ENCODE results near the gene NHLH1.
"Not testable (repeated sequence)": the region's sequence is repeated elsewhere in the genome, so short reads cannot be mapped to it uniquely, and the experiment has no call there.

NHLH1 gene

GRCh38 chr1:160384812-160385211, 17.9 kb downstream of the NHLH1 start:
- DNase-seq: not testable (repeated sequence)

GRCh38 chr1:160388406-160388805, 21.5 kb downstream of the NHLH1 start:
- DNase-seq: not testable (repeated sequence)

GRCh38 chr1:160394673-160395072, 27.8 kb downstream of the NHLH1 start:
- no peak for DNase-seq

- no peak for DNase-seq
These were observed 30.8 kb downstream of the NHLH1 start for GRCh38 chr1:160397651-160398050.

GRCh38 chr1:160398823-160399222, 32.0 kb downstream of the NHLH1 start:
- no peak for DNase-seq

- no peak for DNase-seq
These were observed 32.8 kb downstream of the NHLH1 start for GRCh38 chr1:160399544-160400222.

- DNase-seq: peak; percentile 74 to 89
These were observed 33.4 kb downstream of the NHLH1 start, which contains the start of gene VANGL2 for GRCh38 chr1:160400223-160400645. TSS of gene VANGL2 (plus strand) at chr1:160400564. CDS start at chr1:160415838, 15,274 bp downstream.

GRCh38 chr1:160400646-160401486, 34.0 kb downstream of the NHLH1 start:
- peak; percentile 48 to 62 for DNase-seq

- no peak for DNase-seq
These were observed 34.6 kb downstream of the NHLH1 start for GRCh38 chr1:160401487-160401805.

GRCh38 chr1:160402001-160402795, 35.3 kb downstream of the NHLH1 start:
- DNase-seq: no peak

- DNase-seq: no peak
These were observed 36.4 kb downstream of the NHLH1 start for GRCh38 chr1:160403244-160403643.

- no peak for DNase-seq
These were observed 37.2 kb downstream of the NHLH1 start for GRCh38 chr1:160404094-160404493.

- no peak for DNase-seq
These were observed 38.5 kb downstream of the NHLH1 start for GRCh38 chr1:160405331-160405877.

- DNase-seq: no peak
These were observed 39.5 kb downstream of the NHLH1 start for GRCh38 chr1:160406131-160406968.

GRCh38 chr1:160407839-160408801, 41.2 kb downstream of the NHLH1 start:
- no peak for DNase-seq

- no peak for DNase-seq
These were observed 42.0 kb downstream of the NHLH1 start for GRCh38 chr1:160408864-160409263.

- DNase-seq: no peak
These were observed 42.6 kb downstream of the NHLH1 start for GRCh38 chr1:160409486-160409885.

- peak; percentile 30 to 59 for DNase-seq
These were observed 43.6 kb downstream of the NHLH1 start for GRCh38 chr1:160410406-160411005.

GRCh38 chr1:160411271-160412027, 44.6 kb downstream of the NHLH1 start:
- DNase-seq: no peak

- DNase-seq: no peak
These were observed 45.1 kb downstream of the NHLH1 start for GRCh38 chr1:160412028-160412362.
